ENCODE results near the gene EFHD2.
"Not testable (repeated sequence)": the region's sequence is repeated elsewhere in the genome, so short reads cannot be mapped to it uniquely, and the experiment has no call there.

EFHD2 gene

GRCh38 chr1:15409388-15410222, at the start of gene EFHD2:
Gene EFHD2 (plus strand): TSS chr1:15409888. CDS start chr1:15409972, 84 bp downstream.
- peak; percentile 75 to 79 for DNase-seq

GRCh38 chr1:15360700-15361099, 49.0 kb upstream of the EFHD2 start:
- DNase-seq, result no peak

GRCh38 chr1:15362096-15362736, 47.5 kb upstream of the EFHD2 start:
- DNase-seq, result no peak

- no peak for DNase-seq
These were observed 47.0 kb upstream of the EFHD2 start for GRCh38 chr1:15362737-15363128.

- DNase-seq, result no peak
These were observed 44.9 kb upstream of the EFHD2 start for GRCh38 chr1:15364740-15365139.

- no peak for DNase-seq
These were observed 40.8 kb upstream of the EFHD2 start for GRCh38 chr1:15368888-15369287.

GRCh38 chr1:15370268-15370667, 39.4 kb upstream of the EFHD2 start:
- DNase-seq, result no peak

GRCh38 chr1:15370781-15371520, 38.7 kb upstream of the EFHD2 start:
- no peak for DNase-seq

GRCh38 chr1:15371610-15372545, 37.8 kb upstream of the EFHD2 start:
- no peak for DNase-seq

- DNase-seq, result no peak
These were observed 31.0 kb upstream of the EFHD2 start for GRCh38 chr1:15378729-15379128.

GRCh38 chr1:15379151-15379550, 30.5 kb upstream of the EFHD2 start:
- DNase-seq, result not testable (repeated sequence)

GRCh38 chr1:15380601-15381508, 28.8 kb upstream of the EFHD2 start:
- DNase-seq, result no peak

GRCh38 chr1:15381805-15382204, 27.9 kb upstream of the EFHD2 start:
- DNase-seq, result no peak

- no peak for DNase-seq
These were observed 26.8 kb upstream of the EFHD2 start for GRCh38 chr1:15382601-15383518.

- DNase-seq, result no peak
These were observed 25.9 kb upstream of the EFHD2 start for GRCh38 chr1:15383810-15384209.

GRCh38 chr1:15384301-15384901, 25.3 kb upstream of the EFHD2 start:
- DNase-seq, result no peak

- DNase-seq, result no peak
These were observed 24.3 kb upstream of the EFHD2 start for GRCh38 chr1:15385420-15385819.

- DNase-seq, result no peak
These were observed 23.4 kb upstream of the EFHD2 start for GRCh38 chr1:15386164-15386749.

- DNase-seq, result no peak
These were observed 21.3 kb upstream of the EFHD2 start for GRCh38 chr1:15388201-15388880.

All from stimulated activated CD4-positive, alpha-beta T cell treated with anti-CD3 and anti-CD28 coated beads, Interleukin-2, amount 100 ng/mL, for 48 hours (primary cell).